SH-SY5Y (cell line): ENCODE data around the gene FNDC11.

Experiments used
- GATA2 ChIP-seq: IDR thresholded peaks from 2 replicates; pipeline ENCODE4 v1.6.1; 2011; ENCODE audit warnings: mild to moderate bottlenecking, low read depth, low read length
- GATA3 ChIP-seq: IDR thresholded peaks from 2 replicates; pipeline ENCODE4 v1.6.1; 2011; ENCODE audit warnings: low read depth, mild to moderate bottlenecking, low read length, moderate library complexity

The FNDC11 gene

GRCh38 chr20:63585616-63586565 is 31.9 kb downstream of the FNDC11 start:
- no peak for TF ChIP-seq GATA3
- no peak for TF ChIP-seq GATA2

GRCh38 chr20:63586797-63587196 is 32.8 kb downstream of the FNDC11 start:
- no peak for TF ChIP-seq GATA2
- no peak for TF ChIP-seq GATA3

DNA sequence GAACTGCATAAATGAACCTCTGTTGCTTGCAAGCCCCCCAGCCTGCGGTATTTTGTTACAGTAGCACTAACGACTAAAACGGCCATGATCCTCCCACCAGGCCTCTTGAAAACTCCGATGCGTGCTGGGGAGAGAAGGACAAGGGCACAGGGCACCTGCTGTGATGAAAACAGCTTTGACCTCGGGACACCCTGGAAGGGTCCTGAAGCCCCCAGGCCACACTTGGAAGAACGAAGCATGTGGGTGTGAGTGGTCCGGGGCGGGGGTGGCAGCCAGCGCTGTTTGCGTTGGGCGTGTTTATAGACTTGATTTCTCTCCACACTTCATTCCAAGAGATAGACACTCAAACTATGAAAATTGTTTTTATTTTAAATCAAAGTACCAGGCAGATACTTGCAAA is 33.3 kb downstream of the FNDC11 start:
- TF ChIP-seq GATA2 (no peak), GATA3 (no peak)

DNA sequence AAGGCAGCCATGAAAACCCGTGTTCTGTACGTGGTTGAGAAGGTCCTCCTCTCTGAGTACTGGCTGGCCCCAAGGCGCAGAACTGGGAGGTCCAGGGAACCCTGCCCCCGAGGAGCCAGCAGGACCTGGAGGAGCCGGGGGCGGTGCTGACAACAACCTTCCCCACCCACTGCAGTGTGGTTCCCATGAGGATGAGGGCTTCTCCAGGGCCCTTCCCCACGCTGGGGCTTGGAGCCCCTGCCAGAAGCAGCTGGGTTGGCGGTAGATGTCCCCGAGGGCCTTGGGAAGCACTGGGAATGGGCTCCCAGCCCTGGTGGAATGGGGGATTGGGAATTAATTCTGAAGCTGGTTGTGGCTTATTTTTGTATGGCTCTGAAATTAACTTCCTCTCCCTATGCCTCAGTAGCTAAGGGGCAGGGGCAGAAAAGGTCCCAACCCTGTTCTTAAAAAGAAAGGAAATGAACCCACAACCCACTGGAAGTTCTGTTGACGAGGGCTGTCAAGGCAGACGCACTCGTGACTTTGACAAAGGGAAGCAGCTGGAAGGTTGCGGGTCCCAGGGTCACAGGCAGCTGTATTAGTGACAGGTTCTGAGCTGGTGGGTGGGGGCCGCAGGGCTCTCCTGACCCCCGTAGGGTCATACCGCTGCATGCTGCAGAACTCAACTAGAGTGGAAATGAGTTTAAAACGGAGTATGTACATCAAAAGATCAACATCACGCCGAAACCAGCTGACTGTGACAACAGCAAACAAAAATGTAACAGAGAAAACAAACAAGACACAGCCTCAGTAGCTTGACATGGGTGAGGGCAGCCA is 34.0 kb downstream of the FNDC11 start:
- TF ChIP-seq GATA3 (no peak), GATA2 (no peak)

DNA sequence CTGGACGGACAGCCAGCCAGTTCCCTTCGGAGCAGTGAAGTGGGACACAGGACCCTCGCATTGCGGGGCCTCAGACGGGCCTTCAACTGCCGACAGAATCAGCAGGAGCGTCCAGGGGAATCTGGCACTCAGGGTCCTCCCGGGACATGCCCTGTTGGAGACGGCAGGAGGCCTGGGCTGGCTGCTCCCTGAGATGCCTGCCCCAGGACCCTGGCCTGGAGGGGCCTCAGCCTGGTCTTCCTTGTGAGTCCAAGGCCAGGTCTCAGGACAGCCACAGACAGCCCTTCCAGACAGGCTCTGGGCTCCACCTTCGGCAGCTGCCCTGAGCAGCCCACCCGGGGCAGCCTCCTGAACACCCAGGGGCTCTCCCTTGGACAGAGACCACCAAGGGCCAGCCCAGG is 34.7 kb downstream of the FNDC11 start:
- TF ChIP-seq GATA2 (no peak), GATA3 (no peak)

DNA sequence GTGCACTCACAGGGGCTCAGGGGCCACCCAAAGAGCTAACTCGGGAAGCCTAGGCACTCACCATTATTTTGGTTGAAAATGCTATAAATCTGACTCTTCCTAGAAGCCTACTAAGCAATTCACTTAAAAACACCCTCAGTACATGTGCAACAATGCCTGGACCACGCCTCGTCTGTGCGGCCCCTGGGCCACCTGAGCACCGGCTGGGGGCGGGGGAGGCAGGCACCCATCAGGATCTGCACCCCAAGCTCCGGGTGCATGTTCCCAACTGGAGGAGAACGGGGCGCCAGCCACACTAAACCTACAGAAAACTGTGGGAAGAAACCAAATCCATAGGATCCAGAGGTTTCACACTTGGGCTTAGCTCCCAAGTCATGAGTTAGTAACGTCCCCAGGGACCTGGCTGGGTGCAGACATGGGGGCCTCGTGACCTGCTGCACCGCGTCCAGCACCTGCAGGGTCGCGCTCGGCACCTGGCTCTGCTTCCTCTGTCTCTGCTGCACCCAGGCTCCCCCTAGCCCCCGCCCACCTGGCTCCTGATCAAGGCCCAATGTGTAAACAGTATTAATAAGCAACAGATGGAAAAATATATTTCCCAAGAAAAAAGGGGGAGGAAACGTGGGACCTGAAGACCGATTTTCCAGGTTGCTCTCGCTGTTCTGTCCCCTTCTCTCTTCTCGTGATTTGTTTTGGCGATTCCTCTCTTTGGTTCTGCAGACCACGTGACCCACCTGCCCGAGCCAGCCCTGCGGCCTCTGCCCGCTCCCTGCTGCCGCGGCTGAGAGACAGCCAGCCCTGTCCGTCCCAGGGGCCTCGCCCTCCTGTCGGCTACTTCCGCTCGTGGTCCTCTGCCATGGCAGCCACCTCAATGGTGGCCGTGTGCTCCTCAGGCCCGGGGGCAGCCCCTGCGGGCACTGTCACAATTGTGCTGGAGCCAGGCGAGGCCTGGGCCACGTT is 35.6 kb downstream of the FNDC11 start:
- TF ChIP-seq GATA2 (no peak), GATA3 (no peak)

DNA sequence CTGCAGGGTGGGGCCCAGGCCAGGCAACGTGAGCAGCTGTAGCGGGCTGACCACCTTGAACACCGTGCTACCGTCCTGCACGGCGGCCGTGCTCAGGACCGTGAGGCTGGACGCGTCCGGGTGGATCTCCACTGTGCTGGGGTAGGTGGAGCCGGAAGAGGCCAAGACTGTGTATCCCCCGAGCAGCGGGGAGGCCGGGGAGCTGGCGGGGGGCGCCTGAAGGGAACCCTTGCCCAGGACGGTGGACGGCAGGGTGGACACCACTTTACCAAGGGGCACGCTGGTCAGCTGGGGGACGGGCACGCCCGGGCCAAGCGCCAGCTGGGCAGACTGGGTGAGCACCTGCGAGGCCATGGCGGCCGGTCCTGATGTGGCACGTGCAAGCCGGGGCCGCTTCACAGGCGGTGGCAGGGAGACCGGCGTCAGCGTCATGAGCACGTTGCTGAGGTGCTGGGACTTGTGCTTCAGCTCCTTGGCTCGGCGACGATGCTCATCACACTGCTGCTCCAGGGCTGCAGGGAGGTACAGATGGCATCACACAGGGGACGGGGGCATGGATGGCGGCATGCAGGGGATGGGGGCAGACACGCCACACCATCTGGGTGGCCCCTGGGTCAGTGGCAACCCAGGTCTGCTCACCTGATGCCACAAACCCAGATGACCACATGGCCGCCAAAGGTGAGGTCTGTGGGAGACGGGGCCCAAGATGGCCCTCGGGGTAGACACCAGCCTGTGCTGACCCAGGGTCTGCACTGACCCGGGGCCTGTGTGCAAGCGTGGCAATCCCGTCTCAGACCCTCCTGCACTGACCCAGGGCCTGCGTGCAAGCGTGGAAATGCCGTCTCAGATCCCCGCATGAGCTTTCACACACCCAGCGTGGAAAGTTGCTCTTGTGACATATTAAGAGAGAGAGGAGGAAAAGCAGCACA is 36.5 kb downstream of the FNDC11 start:
- TF ChIP-seq GATA3 (no peak), GATA2 (no peak)

- TF ChIP-seq GATA3 (no peak), GATA2 (no peak)
Observed at GRCh38 chr20:63591147-63591533, 37.2 kb downstream of the FNDC11 start.

- TF ChIP-seq GATA2 (no peak), GATA3 (no peak)
Observed at GRCh38 chr20:63591786-63592355, 37.9 kb downstream of the FNDC11 start.

DNA sequence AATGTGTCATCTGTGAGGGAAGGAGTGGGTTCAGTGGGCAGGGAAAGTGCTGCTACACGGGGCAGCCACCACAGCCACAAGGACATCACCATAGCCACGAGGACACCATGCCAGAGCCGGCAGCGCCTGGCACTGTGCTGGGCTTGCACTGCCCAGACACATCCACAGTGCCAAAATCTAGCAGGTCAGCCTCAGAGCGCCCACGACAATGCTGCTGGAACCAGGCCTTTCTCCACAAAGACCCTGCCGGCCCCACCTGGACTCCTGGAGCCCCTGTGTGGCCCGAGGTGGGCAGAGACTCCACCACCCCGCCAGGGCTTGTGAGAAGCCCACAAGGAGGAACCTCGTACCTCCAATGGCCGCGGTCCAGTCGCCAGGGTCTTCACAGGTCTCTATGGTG is 38.7 kb downstream of the FNDC11 start:
- TF ChIP-seq GATA2: no peak
- TF ChIP-seq GATA3: no peak

GRCh38 chr20:63594043-63594561 is 40.1 kb downstream of the FNDC11 start:
- TF ChIP-seq GATA3 (no peak), GATA2 (no peak)

DNA sequence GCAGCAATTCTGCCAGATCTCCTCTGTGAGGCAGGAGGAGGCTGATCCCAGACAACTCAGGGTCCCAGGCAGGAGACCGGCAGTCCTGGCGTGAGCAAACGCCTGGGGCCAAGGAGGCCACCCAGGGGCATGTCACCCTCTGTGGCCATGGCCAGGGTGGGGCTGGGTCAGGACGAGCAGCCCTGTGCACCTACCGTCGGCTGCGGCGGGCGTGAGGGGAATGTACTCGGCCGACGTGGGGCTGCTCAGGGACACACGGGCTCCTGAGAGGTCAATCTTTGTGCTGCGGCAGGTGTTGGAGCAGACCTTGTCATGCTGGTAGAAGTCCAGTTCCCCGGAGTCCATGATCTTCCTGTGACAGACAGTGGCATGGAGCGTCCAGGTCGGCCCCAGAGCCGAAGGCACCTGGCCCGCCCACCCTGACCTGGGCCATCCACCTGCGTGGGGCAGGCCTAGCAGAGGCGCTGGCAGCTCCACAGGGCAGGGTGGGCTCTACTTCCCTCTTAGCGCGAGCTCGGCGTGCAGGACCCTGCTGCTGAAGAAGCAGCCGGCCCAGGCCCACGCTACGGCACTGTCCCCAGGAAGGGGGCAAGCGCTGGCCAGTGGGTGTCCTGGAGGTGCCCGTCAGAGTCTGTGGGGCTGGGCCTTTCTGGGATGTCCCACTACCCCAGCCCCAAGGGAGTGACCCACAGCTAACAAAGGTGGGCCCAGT is 41.6 kb downstream of the FNDC11 start:
- TF ChIP-seq GATA2 (no peak), GATA3 (no peak)
